Thyroid gland (tissue), 4 donors: ENCODE results near the gene SYTL2.

Experiments
- POLR2A ChIP-seq, 2 donors: fragments of 450-650 bp; IDR thresholded peaks; one replicate each; pipeline ENCODE4 v1.6.1; 2017; ENCODE audit warnings: antibody characterized with exemption in 2 of 2, mild to moderate bottlenecking in 2 of 2, moderate library complexity in 1 of 2
- TF ChIP-seq, protein P1 (sequence below), 6 experiments: fragments of 200-600 bp in 3 of 6; fragments of 450-650 bp in 3 of 6; sonication (generic) in 3 of 6; IDR thresholded peaks; one replicate each; pipeline ENCODE4 v1.5.1; 2016 to 2019; ENCODE audit warnings: antibody characterized with exemption in 6 of 6, mild to moderate bottlenecking in 2 of 6, inconsistent platforms in 1 of 6, moderate library complexity in 1 of 6

DNA sequence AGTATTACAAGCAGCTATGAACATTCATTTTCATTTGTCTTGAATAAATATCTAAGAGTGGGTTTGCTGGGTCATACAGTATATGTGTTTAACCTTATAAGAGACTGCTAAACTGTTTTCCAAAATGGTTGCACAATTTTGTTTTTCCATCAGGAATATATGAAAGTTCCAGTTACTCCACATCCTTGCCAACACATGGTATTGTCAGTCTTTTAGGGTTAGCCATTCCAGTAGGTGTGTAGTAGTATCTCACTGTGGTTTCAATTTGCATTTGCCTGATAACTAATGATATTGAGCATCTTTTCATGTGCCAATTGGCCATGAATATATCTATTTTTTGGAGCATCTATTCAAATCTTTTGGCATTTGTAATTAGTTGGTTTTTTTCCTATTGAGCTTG is 36.5 kb upstream of the SYTL2 start:
- no peak for TF ChIP-seq POLR2A (IDR thresholded peaks at IDR 0.05)
- TF ChIP-seq, protein P1, sequence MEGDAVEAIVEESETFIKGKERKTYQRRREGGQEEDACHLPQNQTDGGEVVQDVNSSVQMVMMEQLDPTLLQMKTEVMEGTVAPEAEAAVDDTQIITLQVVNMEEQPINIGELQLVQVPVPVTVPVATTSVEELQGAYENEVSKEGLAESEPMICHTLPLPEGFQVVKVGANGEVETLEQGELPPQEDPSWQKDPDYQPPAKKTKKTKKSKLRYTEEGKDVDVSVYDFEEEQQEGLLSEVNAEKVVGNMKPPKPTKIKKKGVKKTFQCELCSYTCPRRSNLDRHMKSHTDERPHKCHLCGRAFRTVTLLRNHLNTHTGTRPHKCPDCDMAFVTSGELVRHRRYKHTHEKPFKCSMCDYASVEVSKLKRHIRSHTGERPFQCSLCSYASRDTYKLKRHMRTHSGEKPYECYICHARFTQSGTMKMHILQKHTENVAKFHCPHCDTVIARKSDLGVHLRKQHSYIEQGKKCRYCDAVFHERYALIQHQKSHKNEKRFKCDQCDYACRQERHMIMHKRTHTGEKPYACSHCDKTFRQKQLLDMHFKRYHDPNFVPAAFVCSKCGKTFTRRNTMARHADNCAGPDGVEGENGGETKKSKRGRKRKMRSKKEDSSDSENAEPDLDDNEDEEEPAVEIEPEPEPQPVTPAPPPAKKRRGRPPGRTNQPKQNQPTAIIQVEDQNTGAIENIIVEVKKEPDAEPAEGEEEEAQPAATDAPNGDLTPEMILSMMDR (IDR thresholded peaks at IDR 0.05): no peak
